Measurements from ENCODE around the gene FAM20A.

FAM20A gene

DNA sequence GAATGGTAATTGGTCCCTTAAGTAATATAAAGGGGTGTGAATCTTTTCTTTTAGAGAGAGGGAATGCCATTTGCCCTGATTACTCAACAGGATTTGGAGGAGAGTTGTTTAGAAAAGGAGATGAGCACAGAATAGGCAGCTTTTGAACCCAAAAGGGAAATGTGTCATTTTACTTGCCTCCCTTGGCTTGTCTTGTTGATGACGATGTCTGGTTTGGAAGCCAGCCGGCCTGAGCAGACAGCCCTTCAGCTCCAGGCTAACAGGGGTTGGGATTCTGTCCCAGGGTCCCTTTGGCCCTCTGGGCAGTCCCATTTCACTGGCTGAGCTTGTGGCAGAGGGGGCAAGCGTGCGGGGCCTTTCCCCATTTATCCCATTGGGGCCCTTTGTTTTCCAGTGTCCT lies 111.2 kb downstream of the FAM20A start:
- no peak for DNase-seq
